Measurements from ENCODE around the gene DPM2.

- TF ChIP-seq CTCF (IDR thresholded peaks at IDR 0.05) (peak in 3 of 6 experiments; percentile 9 to 27 (median 25)), POLR2A (IDR thresholded peaks at IDR 0.05) (no peak)
These were observed 26.9 kb downstream of the DPM2 start for GRCh38 chr9:127910613-127911205.

Measured in thyroid gland (tissue), 4 donors.